Epidermal melanocyte (primary cell): ENCODE measurements around the gene ZC3H12C.
"Not testable (repeated sequence)": the region's sequence is repeated elsewhere in the genome, so short reads cannot be mapped to it uniquely, and the experiment has no call there.

ENCODE experiments used
- DNase-seq: peaks from one replicate; pipeline ENCODE4 v3.0.0; 2011; ENCODE audit warnings: low spot score; ENCODE audit not compliant: insufficient read length

ZC3H12C gene

GRCh38 chr11:110208678-110209312, 115.6 kb downstream of the ZC3H12C start:
- not testable (repeated sequence) for DNase-seq

GRCh38 chr11:110209313-110209694, 116.1 kb downstream of the ZC3H12C start:
- not testable (repeated sequence) for DNase-seq

- DNase-seq = no peak
Observed at GRCh38 chr11:110217223-110217877, 124.2 kb downstream of the ZC3H12C start.

DNA sequence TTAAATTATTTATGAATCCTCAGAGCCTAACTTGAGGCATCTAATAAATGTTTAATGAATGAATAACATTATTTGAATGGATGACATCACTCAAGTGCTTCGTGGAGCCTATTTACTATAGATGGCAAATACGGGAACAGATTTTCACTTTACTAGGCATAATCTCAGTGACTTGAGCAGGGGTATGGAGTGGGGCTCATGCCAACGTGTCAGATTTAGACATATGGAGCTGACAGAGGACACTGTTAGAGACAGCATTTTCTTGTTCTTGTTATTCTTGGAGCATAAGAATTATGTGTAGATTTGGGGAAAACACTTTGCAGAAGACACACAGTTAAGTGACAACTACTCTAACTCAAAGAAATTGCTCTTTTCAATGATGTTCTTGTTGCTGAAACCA, 124.7 kb downstream of the ZC3H12C start:
- no peak for DNase-seq

- DNase-seq = no peak
Observed at GRCh38 chr11:110219006-110219785, 126.0 kb downstream of the ZC3H12C start.
